Measurements from ENCODE around the gene KCTD16. TPM values are rescaled to one million over a fixed set of nuclear protein-coding genes. Genes with fewer than 3 reads are reported as not detected.
A peak's percentile ranks its signal among the peaks of the same experiment; 100 is the strongest.

The KCTD16 gene
- total RNA-seq, 2 donors from 2014 or later = 0.02 to 0.03 TPM

- H3K27me3 ChIP-seq = no peaks in the 10 kb centered on the region
- no peak overlapping the region for H3K4me3 ChIP-seq
- H3K9me3 ChIP-seq = no peaks in the 10 kb centered on the region
- H3K4me1 ChIP-seq = no peaks in the 10 kb centered on the region
- DNase-seq = no peak
- TF ChIP-seq CTCF (IDR thresholded peaks at IDR 0.05) = no peak
- intact Hi-C loops (cut with DNase I) = no loop called here
- no peak overlapping the region for H3K27ac ChIP-seq
- H3K36me3 ChIP-seq = no peaks in the 10 kb centered on the region
- no peak overlapping the region for H3K9ac ChIP-seq (ENCODE audit: low read depth in 2 of 2, low read length in 2 of 2)
These were observed 8.6 kb downstream of the KCTD16 start for GRCh38 chr5:144179226-144179625.

GRCh38 chr5:144183254-144183889 lies 12.7 kb downstream of the KCTD16 start:
- intact Hi-C loops (cut with DNase I) = no loop called here
- no peaks in the 10 kb centered on the region for H3K36me3 ChIP-seq
- no peaks in the 10 kb centered on the region for H3K4me1 ChIP-seq
- no peak for DNase-seq
- H3K9ac ChIP-seq (ENCODE audit: low read depth in 2 of 2, low read length in 2 of 2) = no peak overlapping the region
- H3K27me3 ChIP-seq = no peaks in the 10 kb centered on the region
- no peak overlapping the region for H3K27ac ChIP-seq
- no peak overlapping the region for H3K4me3 ChIP-seq
- H3K9me3 ChIP-seq = no peaks in the 10 kb centered on the region
- peak; percentile 64 for TF ChIP-seq CTCF (IDR thresholded peaks at IDR 0.05)

- H3K27me3 ChIP-seq = no peaks in the 10 kb centered on the region
- intact Hi-C loops (cut with DNase I) = no loop called here
- no peaks in the 10 kb centered on the region for H3K9me3 ChIP-seq
- H3K4me1 ChIP-seq = no peaks in the 10 kb centered on the region
- H3K36me3 ChIP-seq = no peaks in the 10 kb centered on the region
- peak; percentile 59 for DNase-seq
- H3K27ac ChIP-seq = peak overlapping the region; percentile 4
- no peak for TF ChIP-seq CTCF (IDR thresholded peaks at IDR 0.05)
- no peak overlapping the region for H3K9ac ChIP-seq (ENCODE audit: low read depth in 2 of 2, low read length in 2 of 2)
- H3K4me3 ChIP-seq = no peak overlapping the region
These were observed 17.1 kb downstream of the KCTD16 start for GRCh38 chr5:144187699-144188294.

- Histone ChIP-seq H3K9ac (ENCODE audit: low read depth in 2 of 2, low read length in 2 of 2) (no peak overlapping the region), H3K36me3 (no peaks in the 10 kb centered on the region), H3K27me3 (no peaks in the 10 kb centered on the region), H3K9me3 (no peaks in the 10 kb centered on the region), H3K4me1 (no peaks in the 10 kb centered on the region), H3K27ac (peak overlapping the region; percentile 15), H3K4me3 (no peak overlapping the region)
- intact Hi-C loops (cut with DNase I) = no loop called here
- DNase-seq = peak; percentile 27
- TF ChIP-seq CTCF (IDR thresholded peaks at IDR 0.05) = no peak
These were observed 19.2 kb downstream of the KCTD16 start for GRCh38 chr5:144189800-144190429.

GRCh38 chr5:144191531-144191930 lies 20.9 kb downstream of the KCTD16 start:
- no peak overlapping the region for H3K4me3 ChIP-seq
- no peak for DNase-seq
- no peak overlapping the region for H3K27ac ChIP-seq
- H3K27me3 ChIP-seq = no peaks in the 10 kb centered on the region
- H3K4me1 ChIP-seq = no peaks in the 10 kb centered on the region
- intact Hi-C loops (cut with DNase I) = no loop called here
- no peaks in the 10 kb centered on the region for H3K9me3 ChIP-seq
- H3K9ac ChIP-seq (ENCODE audit: low read depth in 2 of 2, low read length in 2 of 2) = no peak overlapping the region
- no peak for TF ChIP-seq CTCF (IDR thresholded peaks at IDR 0.05)
- H3K36me3 ChIP-seq = no peaks in the 10 kb centered on the region
